Left lung (tissue), 10 donors: ENCODE results near the gene SYNE2. TPM values are rescaled to one million over a fixed set of nuclear protein-coding genes. Genes with fewer than 3 reads are reported as not detected.
A peak's percentile ranks its signal among the peaks of the same experiment; 100 is the strongest.

Source experiments
- ATAC-seq: fragments of 200-7000 bp; cut with Tn5 transposase; one replicate; pipeline ENCODE4 v1.9.1; 2020; ENCODE audit warnings: moderate library complexity
- DNase-seq, 4 donors: peaks; one replicate each; pipeline ENCODE4 v3.0.0-alpha.2; 2013 to 2020
- H3K27ac ChIP-seq, 2 donors: fragments of 200-600 bp; sonication (generic) in 1 of 2; one replicate each; pipeline versions ENCODE4 v1.5.0 to v1.8.0; 2020 to 2021
- H3K27me3 ChIP-seq, 2 donors: fragments of 200-600 bp; sonication (generic) in 1 of 2; one replicate each; pipeline versions ENCODE4 v1.5.0 to v1.8.0; 2020 to 2021
- H3K36me3 ChIP-seq, 2 donors: fragments of 200-600 bp; sonication (generic) in 1 of 2; one replicate each; pipeline versions ENCODE4 v1.5.0 to v1.8.0; 2020 to 2021
- H3K4me1 ChIP-seq, 2 donors: fragments of 200-600 bp; one replicate each; pipeline ENCODE4 v1.8.0; 2021
- H3K4me3 ChIP-seq, 2 donors: fragments of 200-600 bp; sonication (generic) in 1 of 2; one replicate each; pipeline versions ENCODE4 v1.5.0 to v1.8.0; 2020 to 2021; ENCODE audit warnings: mild to moderate bottlenecking in 1 of 2
- H3K9me3 ChIP-seq, 2 donors: fragments of 200-600 bp; sonication (generic) in 1 of 2; one replicate each; pipeline versions ENCODE4 v1.5.0 to v1.8.0; 2020 to 2021
- CTCF ChIP-seq, 2 donors: fragments of 200-600 bp; sonication (generic) in 1 of 2; IDR thresholded peaks; one replicate each; pipeline versions ENCODE4 v1.5.0 to v1.8.0; 2021; ENCODE audit warnings: antibody characterized with exemption in 2 of 2
- intact Hi-C, 2 donors: fragments of 100-400 bp; cut with DNase I; formaldehyde crosslinking; loops; one replicate each; pipeline versions ENCODE4 v1.11.2 to v1.14.2; 2022
- polyA plus RNA-seq, 6 donors: library from polyadenylated mRNA; unstranded; fragments of 120-200 nt; gene quantifications; one replicate each; pipeline ENCODE4 v1.2.1, GENCODE V29; 2013; ENCODE audit not compliant: insufficient read length in 6 of 6
- total RNA-seq, 2 donors: library from RNA; stranded (reverse); fragmentation: NEBNext Ultra II Directional; extraction: Animal tissue kit (Norgen Biotek cat#: 25700); gene quantifications; one replicate each; pipeline ENCODE4 v1.2.1, GENCODE V29; 2021
- donor health status: DM: no; HTN: yes; CAD: no.
- donor health status: DM: no; HTN: no; CAD: no.

SYNE2 gene
- total and polyA plus RNA-seq, 8 donors, result 59.6 to 109 (median 88.5) TPM

- Histone ChIP-seq H3K36me3 (no peaks in the 10 kb centered on the region), H3K9me3 (no peaks in the 10 kb centered on the region), H3K4me1 (peaks cover 30 to 68% of the 10 kb centered on the region in 2 donors), H3K27ac (peak overlapping the region in 1 of 2 donors; percentile 69), H3K4me3 (no peak overlapping the region), H3K27me3 (peaks cover 0 to 86% of the 10 kb centered on the region in 2 donors)
- no peak for DNase-seq
- TF ChIP-seq CTCF (IDR thresholded peaks at IDR 0.05), result no peak
- intact Hi-C loops, result no loop called here
- ATAC-seq, result no peak
Observed at GRCh38 chr14:63895510-63895909, 42.7 kb downstream of the SYNE2 start.

- DNase-seq (peak in 3 of 4 donors; percentile 43 to 66 (median 59)), ATAC-seq (peak; percentile 59)
- no peak overlapping the region for H3K4me3 ChIP-seq
- peaks cover 25 to 70% of the 10 kb centered on the region in 2 donors for H3K4me1 ChIP-seq
- intact Hi-C loops, result no loop called here
- H3K9me3 ChIP-seq, result no peaks in the 10 kb centered on the region
- H3K27me3 ChIP-seq, result peaks cover 0 to 78% of the 10 kb centered on the region in 2 donors
- no peak for TF ChIP-seq CTCF (IDR thresholded peaks at IDR 0.05)
- peak overlapping the region; percentile 57 to 69 for H3K27ac ChIP-seq
- H3K36me3 ChIP-seq, result no peaks in the 10 kb centered on the region
Observed at GRCh38 chr14:63896278-63896720, 43.5 kb downstream of the SYNE2 start.

GRCh38 chr14:63897721-63898163 lies 44.9 kb downstream of the SYNE2 start:
- no peak overlapping the region for H3K4me3 ChIP-seq
- DNase-seq (peak in 1 of 4 donors; percentile 51), ATAC-seq (no peak)
- H3K9me3 ChIP-seq, result no peaks in the 10 kb centered on the region
- H3K36me3 ChIP-seq, result no peaks in the 10 kb centered on the region
- H3K4me1 ChIP-seq, result peaks cover 15 to 76% of the 10 kb centered on the region in 2 donors
- TF ChIP-seq CTCF (IDR thresholded peaks at IDR 0.05), result no peak
- peaks cover 0 to 77% of the 10 kb centered on the region in 2 donors for H3K27me3 ChIP-seq
- intact Hi-C loops, result no loop called here
- peak overlapping the region; percentile 5 to 42 for H3K27ac ChIP-seq

- intact Hi-C loops, result no loop called here
- ATAC-seq (no peak), DNase-seq (no peak)
- H3K27ac ChIP-seq, result peak overlapping the region in 1 of 2 donors; percentile 3
- no peaks in the 10 kb centered on the region for H3K36me3 ChIP-seq
- H3K27me3 ChIP-seq, result peaks cover 0 to 72% of the 10 kb centered on the region in 2 donors
- H3K9me3 ChIP-seq, result no peaks in the 10 kb centered on the region
- no peak for TF ChIP-seq CTCF (IDR thresholded peaks at IDR 0.05)
- no peak overlapping the region for H3K4me3 ChIP-seq
- H3K4me1 ChIP-seq, result peaks cover 10 to 59% of the 10 kb centered on the region in 2 donors
Observed at GRCh38 chr14:63899953-63900352, 47.1 kb downstream of the SYNE2 start.

- Histone ChIP-seq H3K36me3 (no peaks in the 10 kb centered on the region), H3K27me3 (peaks cover 0 to 72% of the 10 kb centered on the region in 2 donors), H3K4me3 (no peak overlapping the region), H3K27ac (no peak overlapping the region), H3K4me1 (peaks cover 4 to 50% of the 10 kb centered on the region in 2 donors), H3K9me3 (no peaks in the 10 kb centered on the region)
- no peak for TF ChIP-seq CTCF (IDR thresholded peaks at IDR 0.05)
- intact Hi-C loops, result no loop called here
- DNase-seq, result no peak
- ATAC-seq, result peak; percentile 17
Observed at GRCh38 chr14:63901434-63902085, 48.8 kb downstream of the SYNE2 start.
